Transverse colon (tissue), 4 donors: ENCODE results near the gene EPC2. TPM values are rescaled to one million over a fixed set of nuclear protein-coding genes. Genes with fewer than 3 reads are reported as not detected.

Experiments
- DNase-seq: peaks from one replicate; pipeline ENCODE4 v3.0.0-alpha.2; 2019
- H3K27ac ChIP-seq, 4 donors: fragments of 200-600 bp; sonication (generic); 2 replicates each; pipeline ENCODE4 v1.5.1; 2016 to 2018; ENCODE audit warnings: inconsistent platforms in 4 of 4
- H3K27me3 ChIP-seq: fragments of 200-600 bp; sonication (generic); 2 replicates; pipeline ENCODE4 v1.5.1; 2017; ENCODE audit warnings: inconsistent platforms
- H3K36me3 ChIP-seq, 4 donors: fragments of 200-600 bp; sonication (generic); 2 replicates each; pipeline ENCODE4 v1.5.1; 2017 to 2019; ENCODE audit warnings: inconsistent platforms in 4 of 4
- H3K4me1 ChIP-seq, 4 donors: fragments of 200-600 bp; sonication (generic); 2 replicates each; pipeline ENCODE4 v1.5.1; 2017 to 2020; ENCODE audit warnings: inconsistent platforms in 4 of 4
- H3K4me3 ChIP-seq, 4 donors: fragments of 200-600 bp; sonication (generic); 1 replicate in 1 of 4; 2 replicates in 3 of 4; pipeline versions ENCODE4 v1.5.1 to v1.6.1; 2017 to 2019; ENCODE audit warnings: inconsistent platforms in 4 of 4
- H3K9me3 ChIP-seq, 2 donors: fragments of 200-600 bp; sonication (generic); 2 replicates each; pipeline ENCODE4 v1.5.1; 2017 to 2019; ENCODE audit warnings: inconsistent platforms in 2 of 2
- EP300 ChIP-seq: sonication (generic); formaldehyde crosslinking; IDR thresholded peaks from one replicate; pipeline ENCODE4 v1.6.1; 2017; ENCODE audit warnings: antibody characterized with exemption, low read depth
- POLR2A ChIP-seq: fragments of 450-650 bp; IDR thresholded peaks from one replicate; pipeline ENCODE4 v1.6.1; 2016; ENCODE audit warnings: antibody characterized with exemption, mild to moderate bottlenecking, moderate library complexity
- POLR2AphosphoS5 ChIP-seq, 3 donors: sonication (generic); formaldehyde crosslinking; IDR thresholded peaks; one replicate each; pipeline ENCODE4 v1.6.1; 2016; ENCODE audit warnings: antibody characterized with exemption in 3 of 3
- WGBS, 2 donors: methylation state at CpG; one replicate each; pipeline ENCODE4 v1.1.5; 2018; ENCODE audit warnings: low coverage in 1 of 2; 5-methylcytosine and 5-hydroxymethylcytosine counted together
- in situ Hi-C, 4 donors: fragments of 200-750 bp; cut with MboI; loops; one replicate each; pipeline versions ENCODE4 v1.15.0 to v1.15.1; 2017; ENCODE audit warnings: low sequenced_read_pairs in 3 of 4, low pct_ligation_motif_present in 1 of 4, low pct_unique_long_range_greater_than_20kb in 1 of 4
- intact Hi-C: fragments of 100-400 bp; cut with DNase I; formaldehyde crosslinking; loops from one replicate; pipeline ENCODE4 v1.15.1; 2023; ENCODE audit warnings: low total_unique reads
- total RNA-seq, 4 donors: library from RNA; depleted of rRNA; stranded (reverse); fragments of >200 nt; gene quantifications; one replicate each; pipeline ENCODE4 v1.1.0, GENCODE V29; 2016
- TF ChIP-seq, protein P1 (sequence below), 5 experiments: fragments of 200-600 bp in 3 of 5; fragments of 450-650 bp in 2 of 5; sonication (generic) in 3 of 5; IDR thresholded peaks; 1 replicate in 2 of 5; 2 replicates in 3 of 5; pipeline ENCODE4 v1.5.1; 2016 to 2017; ENCODE audit warnings: antibody characterized with exemption in 5 of 5, inconsistent platforms in 3 of 5, mild to moderate bottlenecking in 2 of 5, moderate library complexity in 1 of 5

Gene EPC2
- total RNA-seq, 4 donors from 2014 or later: 18.3 to 40.4 (median 25.7) TPM

DNA sequence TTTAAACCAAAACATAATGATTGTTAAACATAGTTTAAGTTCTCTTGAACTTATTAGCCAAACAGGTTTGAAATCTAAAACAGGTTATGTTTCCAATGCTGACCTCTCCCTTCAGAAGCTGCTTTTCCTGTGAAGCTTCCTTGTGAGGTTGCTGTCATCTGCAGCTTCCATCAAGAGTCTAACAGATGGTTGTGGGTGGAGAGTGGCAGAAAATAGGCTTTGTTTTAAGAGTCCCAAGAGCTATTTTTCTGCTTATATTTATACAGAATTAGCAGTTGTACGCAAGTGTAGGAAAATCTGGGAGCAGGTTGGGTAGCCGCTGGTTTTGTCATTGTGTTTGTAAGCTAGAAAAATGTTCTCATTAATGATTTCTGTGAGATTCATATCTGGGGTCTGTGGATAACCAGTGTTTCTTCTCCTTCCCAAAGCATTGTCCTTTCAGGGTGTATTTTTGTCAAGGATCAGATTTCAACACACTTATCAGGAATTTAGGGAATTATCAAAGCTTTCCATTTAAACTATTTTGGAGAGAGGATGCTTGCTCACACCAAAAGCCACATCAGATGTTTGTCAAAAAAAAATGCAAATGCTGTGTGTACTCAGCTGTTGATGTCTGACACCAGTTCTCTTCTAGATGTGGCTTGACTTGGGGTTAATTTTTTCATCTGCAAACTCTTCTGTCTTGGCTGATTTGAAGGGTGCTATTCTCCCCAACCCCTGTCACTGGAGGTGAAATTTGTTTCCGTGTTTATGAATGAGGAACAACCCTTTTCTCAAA, 152.4 kb downstream of the EPC2 start:
- in situ Hi-C loops (no loop called here), intact Hi-C loops (no loop called here)
- no peaks in the 10 kb centered on the region for H3K4me1 ChIP-seq
- H3K27ac ChIP-seq: no peak overlapping the region
- DNase-seq: no peak
- H3K36me3 ChIP-seq: no peaks in the 10 kb centered on the region
- no peaks in the 10 kb centered on the region for H3K27me3 ChIP-seq
- 54 to 62% methylated on average over 3 of the region's 3 CpGs for WGBS, 2 donors
- H3K4me3 ChIP-seq: no peak overlapping the region
- H3K9me3 ChIP-seq: no peaks in the 10 kb centered on the region
- TF ChIP-seq POLR2A (no peak), POLR2AphosphoS5 (IDR thresholded peaks at IDR 0.05) (no peak), EP300 (no peak)
- TF ChIP-seq, protein P1, sequence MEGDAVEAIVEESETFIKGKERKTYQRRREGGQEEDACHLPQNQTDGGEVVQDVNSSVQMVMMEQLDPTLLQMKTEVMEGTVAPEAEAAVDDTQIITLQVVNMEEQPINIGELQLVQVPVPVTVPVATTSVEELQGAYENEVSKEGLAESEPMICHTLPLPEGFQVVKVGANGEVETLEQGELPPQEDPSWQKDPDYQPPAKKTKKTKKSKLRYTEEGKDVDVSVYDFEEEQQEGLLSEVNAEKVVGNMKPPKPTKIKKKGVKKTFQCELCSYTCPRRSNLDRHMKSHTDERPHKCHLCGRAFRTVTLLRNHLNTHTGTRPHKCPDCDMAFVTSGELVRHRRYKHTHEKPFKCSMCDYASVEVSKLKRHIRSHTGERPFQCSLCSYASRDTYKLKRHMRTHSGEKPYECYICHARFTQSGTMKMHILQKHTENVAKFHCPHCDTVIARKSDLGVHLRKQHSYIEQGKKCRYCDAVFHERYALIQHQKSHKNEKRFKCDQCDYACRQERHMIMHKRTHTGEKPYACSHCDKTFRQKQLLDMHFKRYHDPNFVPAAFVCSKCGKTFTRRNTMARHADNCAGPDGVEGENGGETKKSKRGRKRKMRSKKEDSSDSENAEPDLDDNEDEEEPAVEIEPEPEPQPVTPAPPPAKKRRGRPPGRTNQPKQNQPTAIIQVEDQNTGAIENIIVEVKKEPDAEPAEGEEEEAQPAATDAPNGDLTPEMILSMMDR (IDR thresholded peaks at IDR 0.05): no peak

DNA sequence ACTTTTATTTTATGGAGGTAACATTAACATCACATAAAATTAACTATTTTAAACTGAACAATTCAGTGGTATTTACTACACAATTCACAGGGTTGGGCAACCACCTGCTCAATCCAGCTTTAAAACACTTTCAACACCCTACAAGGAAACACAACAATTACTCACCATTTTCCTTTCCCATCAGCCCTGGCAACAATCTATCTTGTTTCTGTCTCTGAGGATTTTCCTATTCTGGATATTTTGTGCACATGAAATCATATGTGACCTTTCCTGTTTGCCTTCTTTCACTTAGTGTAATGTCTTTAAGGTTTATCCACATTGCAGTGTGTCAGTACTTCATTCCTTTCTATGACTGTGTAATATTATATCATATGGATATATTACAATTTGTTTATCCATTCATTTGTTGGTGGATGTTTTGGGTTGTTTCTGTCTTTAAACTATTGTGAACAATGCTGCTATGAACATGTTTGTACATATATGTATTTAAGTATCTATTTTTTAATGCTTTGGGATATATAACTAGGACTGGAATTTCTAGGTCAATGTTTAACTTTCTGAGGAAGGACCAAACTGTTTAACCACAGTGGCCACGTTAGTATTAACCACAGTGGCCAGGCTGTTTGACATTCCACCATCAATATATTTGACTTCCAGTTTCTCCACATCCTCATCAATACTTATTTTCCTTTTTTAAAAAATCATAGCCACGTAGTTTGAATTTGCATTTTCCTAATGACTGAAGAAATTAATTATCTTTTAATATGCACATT, 158.1 kb downstream of the EPC2 start:
- no peaks in the 10 kb centered on the region for H3K36me3 ChIP-seq
- WGBS, 2 donors: 52 to 63% methylated on average over 2 of the region's 2 CpGs
- DNase-seq: no peak
- H3K9me3 ChIP-seq: no peaks in the 10 kb centered on the region
- intact Hi-C loops: no loop called here
- no peaks in the 10 kb centered on the region for H3K27me3 ChIP-seq
- TF ChIP-seq, protein P1 (IDR thresholded peaks at IDR 0.05): no peak
- TF ChIP-seq POLR2A: no peak
- TF ChIP-seq EP300: no peak
- TF ChIP-seq POLR2AphosphoS5 (IDR thresholded peaks at IDR 0.05): no peak
- H3K4me3 ChIP-seq: no peak overlapping the region
- H3K27ac ChIP-seq: no peak overlapping the region
- in situ Hi-C loops: no loop called here
- H3K4me1 ChIP-seq: no peaks in the 10 kb centered on the region

DNA sequence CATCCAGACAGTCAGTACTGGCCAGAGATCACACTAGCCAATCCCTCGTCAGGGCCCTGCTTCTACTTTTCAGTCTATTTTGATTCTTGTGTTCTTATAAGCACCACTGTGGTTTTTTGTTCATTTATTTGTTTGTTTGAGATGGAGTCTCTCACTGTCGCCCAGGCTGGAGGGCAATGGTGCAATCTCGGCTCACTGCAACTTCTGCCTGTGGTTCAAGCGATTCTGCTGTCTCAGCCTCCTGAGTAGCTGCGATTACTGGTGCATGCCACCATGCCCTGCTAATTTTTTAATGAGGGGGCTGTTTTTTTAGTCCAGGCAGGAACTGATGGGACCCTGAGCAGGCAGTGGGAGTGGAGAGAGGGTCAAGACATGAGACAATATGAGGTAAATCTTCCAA, 165.5 kb downstream of the EPC2 start:
- in situ Hi-C loops: no loop called here
- intact Hi-C loops: no loop called here
- WGBS, 2 donors: 67 to 92% methylated on average over 1 to 5 of the region's 5 CpGs

DNA sequence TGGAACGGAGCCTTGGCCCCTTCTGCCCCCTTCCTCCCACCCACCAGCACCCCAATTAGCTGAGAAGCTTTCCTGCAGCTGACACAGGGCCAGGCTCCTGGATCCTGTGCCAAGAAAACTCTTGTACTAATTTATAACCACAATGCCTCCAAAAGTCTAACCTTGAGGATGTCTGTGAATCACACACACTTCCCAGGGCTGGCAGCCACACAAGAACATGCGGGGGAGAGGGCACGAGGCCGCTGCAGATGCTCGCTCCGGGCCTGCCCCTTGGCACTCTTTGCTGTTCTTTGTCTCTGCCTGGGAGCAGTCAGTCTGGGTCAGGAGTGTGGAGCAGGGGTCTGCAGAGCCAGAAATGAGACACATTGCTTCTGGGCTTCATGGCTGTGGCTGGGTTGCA, 167.8 kb downstream of the EPC2 start:
- in situ Hi-C loops: no loop called here
- peak in 1 of 3 donors; percentile 15 for TF ChIP-seq POLR2AphosphoS5 (IDR thresholded peaks at IDR 0.05)
- TF ChIP-seq EP300: no peak
- H3K27me3 ChIP-seq: no peaks in the 10 kb centered on the region
- no peak overlapping the region for H3K4me3 ChIP-seq
- H3K4me1 ChIP-seq: peaks cover 8 to 26% (median 18%) of the 10 kb centered on the region in 4 donors
- intact Hi-C loops: no loop called here
- no peaks in the 10 kb centered on the region for H3K36me3 ChIP-seq
- H3K27ac ChIP-seq: no peak overlapping the region
- DNase-seq: peak; percentile 41
- no peaks in the 10 kb centered on the region for H3K9me3 ChIP-seq
- 36% methylated on average over 6 of the region's 6 CpGs; no CpG with 5 or more reads in 1 of the 2 donors for WGBS, 2 donors

More for the DNA sequence above, 165.5 kb downstream of the EPC2 start:
- no peaks in the 10 kb centered on the region for H3K36me3 ChIP-seq
- no peak overlapping the region for H3K4me3 ChIP-seq
- H3K9me3 ChIP-seq: no peaks in the 10 kb centered on the region
- H3K27me3 ChIP-seq: no peaks in the 10 kb centered on the region
- no peak overlapping the region for H3K27ac ChIP-seq
- no peak for DNase-seq
- TF ChIP-seq POLR2AphosphoS5 (IDR thresholded peaks at IDR 0.05): no peak
- TF ChIP-seq POLR2A: no peak
- TF ChIP-seq, protein P1 (IDR thresholded peaks at IDR 0.05): no peak
- no peak for TF ChIP-seq EP300
- peaks cover 5 to 26% (median 12%) of the 10 kb centered on the region in 4 donors for H3K4me1 ChIP-seq
